Amniotic stem cell (primary cell): ENCODE data around the gene MRPL12.

ENCODE experiments used
- DNase-seq: peaks from one replicate; lab custom pipeline; 2025; lab: John Stamatoyannopoulos, UW

Gene MRPL12

GRCh38 chr17:81701288-81702071 is 1.7 kb upstream of the MRPL12 start:
- DNase-seq, result no peak

- DNase-seq, result no peak
These were observed 834 bp downstream of the MRPL12 start for GRCh38 chr17:81703747-81704654.

GRCh38 chr17:81705518-81706231 is 2.5 kb downstream of the MRPL12 start:
- DNase-seq, result no peak

- DNase-seq, result no peak
These were observed 3.1 kb downstream of the MRPL12 start for GRCh38 chr17:81706232-81706611.

GRCh38 chr17:81706757-81707624 is 3.8 kb downstream of the MRPL12 start:
- no peak for DNase-seq

GRCh38 chr17:81707725-81708646 is 4.8 kb downstream of the MRPL12 start:
- DNase-seq, result no peak

- no peak for DNase-seq
These were observed 5.6 kb downstream of the MRPL12 start for GRCh38 chr17:81708739-81709185.

- no peak for DNase-seq
These were observed 7.5 kb downstream of the MRPL12 start for GRCh38 chr17:81710514-81711308.

- peak; percentile 30 for DNase-seq
These were observed 8.8 kb downstream of the MRPL12 start, which contains the start of gene SLC25A10 for GRCh38 chr17:81711814-81712467. Gene SLC25A10 (plus strand): TSS chr17:81712284. CDS start chr17:81712427, 143 bp downstream.

GRCh38 chr17:81712468-81713003 is 9.4 kb downstream of the MRPL12 start:
- DNase-seq, result no peak

GRCh38 chr17:81713004-81713555 is 9.9 kb downstream of the MRPL12 start:
- no peak for DNase-seq

GRCh38 chr17:81713556-81714411 is 10.6 kb downstream of the MRPL12 start:
- no peak for DNase-seq

GRCh38 chr17:81714412-81715106 is 11.4 kb downstream of the MRPL12 start:
- DNase-seq, result no peak

- DNase-seq, result no peak
These were observed 12.1 kb downstream of the MRPL12 start for GRCh38 chr17:81715107-81715871.

- no peak for DNase-seq
These were observed 12.9 kb downstream of the MRPL12 start for GRCh38 chr17:81715872-81716673.
